ENCODE data around the gene ANO9.
"Not testable (repeated sequence)": the region's sequence is repeated elsewhere in the genome, so short reads cannot be mapped to it uniquely, and the experiment has no call there.

The ANO9 gene

GRCh38 chr11:405323-405953, 36.4 kb downstream of the ANO9 start:
- Mint-ChIP-seq H3K9me3 (no peaks in the 10 kb centered on the region), H3K4me3 (peak overlapping the region; percentile 59), H3K27me3 (ENCODE audit: low read depth) (no peaks in the 10 kb centered on the region), H3K27ac (peak overlapping the region; percentile 83), H3K4me1 (ENCODE audit: low read depth) (peaks cover 3% of the 10 kb centered on the region), H3K36me3 (ENCODE audit: low read depth) (peaks cover 2% of the 10 kb centered on the region)
- DNase-seq (ENCODE audit: low spot score) = no peak

DNA sequence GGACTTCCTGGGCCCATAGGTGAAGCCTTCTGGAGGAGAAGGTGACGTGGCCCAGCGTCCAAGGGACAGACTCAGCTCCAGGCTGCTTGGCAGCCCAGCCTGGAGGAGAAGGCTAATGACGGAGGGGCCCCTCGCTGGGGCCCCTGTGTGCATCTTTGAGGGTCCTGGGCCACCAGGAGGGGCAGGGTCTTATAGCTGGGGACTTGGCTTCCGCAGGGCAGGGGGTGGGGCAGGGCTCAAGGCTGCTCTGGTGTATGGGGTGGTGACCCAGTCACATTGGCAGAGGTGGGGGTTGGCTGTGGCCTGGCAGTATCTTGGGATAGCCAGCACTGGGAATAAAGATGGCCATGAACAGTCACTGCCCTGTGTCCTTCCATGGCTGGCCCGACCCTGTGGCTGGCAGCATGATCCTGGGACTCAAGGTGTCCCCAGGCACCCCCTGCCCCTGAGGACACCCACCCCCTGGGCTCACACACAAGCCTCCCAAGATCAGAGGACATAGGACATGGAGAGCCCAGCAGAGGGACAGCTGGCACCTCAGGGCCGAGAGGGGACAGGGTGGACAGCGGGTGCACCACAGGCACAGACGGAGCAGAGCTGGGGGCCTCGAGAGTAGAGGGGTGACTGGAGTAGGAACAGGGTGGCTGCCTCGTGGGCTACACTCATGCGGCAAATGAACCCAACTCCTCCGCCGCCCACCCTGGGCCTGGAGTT, 37.1 kb downstream of the ANO9 start:
- Mint-ChIP-seq H3K4me3 (peak overlapping the region; percentile 12), H3K4me1 (ENCODE audit: low read depth) (peaks cover 3% of the 10 kb centered on the region), H3K36me3 (ENCODE audit: low read depth) (peaks cover 2% of the 10 kb centered on the region), H3K9me3 (no peaks in the 10 kb centered on the region), H3K27me3 (ENCODE audit: low read depth) (peaks cover 2% of the 10 kb centered on the region), H3K27ac (peak overlapping the region; percentile 49)
- DNase-seq (ENCODE audit: low spot score) = no peak

- H3K9me3 Mint-ChIP-seq = no peaks in the 10 kb centered on the region
- H3K4me3 Mint-ChIP-seq = no peak overlapping the region
- DNase-seq (ENCODE audit: low spot score) = no peak
- peaks cover 3% of the 10 kb centered on the region for H3K4me1 Mint-ChIP-seq (ENCODE audit: low read depth)
- peaks cover 5% of the 10 kb centered on the region for H3K27me3 Mint-ChIP-seq (ENCODE audit: low read depth)
- no peak overlapping the region for H3K27ac Mint-ChIP-seq
- peaks cover 2% of the 10 kb centered on the region for H3K36me3 Mint-ChIP-seq (ENCODE audit: low read depth)
These were observed 37.9 kb downstream of the ANO9 start for GRCh38 chr11:403761-404431.

- Mint-ChIP-seq H3K9me3 (no peaks in the 10 kb centered on the region), H3K4me1 (ENCODE audit: low read depth) (peaks cover 5% of the 10 kb centered on the region), H3K27ac (no peak overlapping the region), H3K36me3 (ENCODE audit: low read depth) (peaks cover 2% of the 10 kb centered on the region), H3K27me3 (ENCODE audit: low read depth) (peaks cover 8% of the 10 kb centered on the region), H3K4me3 (no peak overlapping the region)
- no peak for DNase-seq (ENCODE audit: low spot score)
These were observed 38.6 kb downstream of the ANO9 start for GRCh38 chr11:403021-403760.

DNA sequence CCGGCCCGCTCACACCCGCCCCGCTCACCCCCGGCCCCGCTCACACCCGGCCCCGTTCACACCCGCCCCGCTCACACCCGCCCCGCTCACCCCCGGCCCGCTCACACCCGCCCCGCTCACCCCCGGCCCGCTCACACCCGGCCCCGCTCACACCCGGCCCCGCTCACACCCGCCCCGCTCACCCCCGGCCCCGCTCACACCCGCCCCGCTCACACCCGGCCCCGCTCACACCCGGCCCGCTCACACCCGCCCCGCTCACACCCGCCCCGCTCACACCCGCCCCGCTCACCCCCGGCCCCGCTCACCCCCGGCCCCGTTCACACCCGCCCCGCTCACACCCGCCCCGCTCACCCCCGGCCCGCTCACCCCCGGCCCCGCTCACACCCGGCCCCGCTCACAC, 40.6 kb downstream of the ANO9 start:
- DNase-seq (ENCODE audit: low spot score); H3K9me3 Mint-ChIP-seq; H3K27ac Mint-ChIP-seq; H3K4me3 Mint-ChIP-seq; H3K27me3 Mint-ChIP-seq (ENCODE audit: low read depth); H3K4me1 Mint-ChIP-seq (ENCODE audit: low read depth); H3K36me3 Mint-ChIP-seq (ENCODE audit: low read depth): not testable (repeated sequence)

- peaks cover 5% of the 10 kb centered on the region for H3K4me1 Mint-ChIP-seq (ENCODE audit: low read depth)
- no peak for DNase-seq (ENCODE audit: low spot score)
- H3K27ac Mint-ChIP-seq = no peak overlapping the region
- no peaks in the 10 kb centered on the region for H3K9me3 Mint-ChIP-seq
- peaks cover 8% of the 10 kb centered on the region for H3K27me3 Mint-ChIP-seq (ENCODE audit: low read depth)
- H3K36me3 Mint-ChIP-seq (ENCODE audit: low read depth) = peaks cover 1% of the 10 kb centered on the region
- H3K4me3 Mint-ChIP-seq = no peak overlapping the region
These were observed 41.5 kb downstream of the ANO9 start for GRCh38 chr11:400241-400689.

- DNase-seq (ENCODE audit: low spot score) = no peak
- Mint-ChIP-seq H3K27me3 (ENCODE audit: low read depth) (peaks cover 8% of the 10 kb centered on the region), H3K36me3 (ENCODE audit: low read depth) (no peaks in the 10 kb centered on the region), H3K4me1 (ENCODE audit: low read depth) (peaks cover 5% of the 10 kb centered on the region), H3K9me3 (no peaks in the 10 kb centered on the region), H3K27ac (no peak overlapping the region), H3K4me3 (no peak overlapping the region)
These were observed 42.0 kb downstream of the ANO9 start for GRCh38 chr11:399731-400211.

GRCh38 chr11:398826-399225, 43.0 kb downstream of the ANO9 start:
- H3K27me3 Mint-ChIP-seq (ENCODE audit: low read depth) = peaks cover 8% of the 10 kb centered on the region
- no peaks in the 10 kb centered on the region for H3K36me3 Mint-ChIP-seq (ENCODE audit: low read depth)
- peak overlapping the region; percentile 67 for H3K27ac Mint-ChIP-seq
- no peak overlapping the region for H3K4me3 Mint-ChIP-seq
- DNase-seq (ENCODE audit: low spot score) = no peak
- H3K4me1 Mint-ChIP-seq (ENCODE audit: low read depth) = peaks cover 5% of the 10 kb centered on the region
- no peaks in the 10 kb centered on the region for H3K9me3 Mint-ChIP-seq

GRCh38 chr11:396948-397548, 44.8 kb downstream of the ANO9 start:
- H3K27ac Mint-ChIP-seq = no peak overlapping the region
- H3K27me3 Mint-ChIP-seq (ENCODE audit: low read depth) = peaks cover 8% of the 10 kb centered on the region
- peaks cover 5% of the 10 kb centered on the region for H3K4me1 Mint-ChIP-seq (ENCODE audit: low read depth)
- H3K4me3 Mint-ChIP-seq = no peak overlapping the region
- DNase-seq (ENCODE audit: low spot score) = peak; percentile 43
- no peaks in the 10 kb centered on the region for H3K36me3 Mint-ChIP-seq (ENCODE audit: low read depth)
- H3K9me3 Mint-ChIP-seq = no peaks in the 10 kb centered on the region

DNA sequence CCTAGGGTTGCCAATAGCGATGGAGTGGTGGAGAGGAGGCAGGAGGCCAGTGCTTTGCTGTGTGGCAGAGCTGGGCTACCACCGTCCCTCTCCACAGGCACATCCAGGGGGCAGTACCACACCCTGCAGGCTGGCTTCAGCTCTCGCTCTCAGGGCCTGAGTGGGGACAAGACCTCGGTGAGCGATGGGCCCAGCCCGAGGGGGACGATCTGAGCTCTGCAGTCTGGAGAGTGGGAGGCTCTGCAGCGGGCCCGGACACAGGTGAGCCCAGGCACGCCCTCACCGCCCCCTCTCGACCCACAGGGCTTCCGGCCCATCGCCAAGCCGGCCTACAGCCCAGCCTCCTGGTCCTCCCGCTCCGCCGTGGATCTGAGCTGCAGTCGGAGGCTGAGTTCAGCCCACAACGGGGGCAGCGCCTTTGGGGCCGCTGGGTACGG, 45.3 kb downstream of the ANO9 start:
- Mint-ChIP-seq H3K4me1 (ENCODE audit: low read depth) (peaks cover 5% of the 10 kb centered on the region), H3K27me3 (ENCODE audit: low read depth) (peaks cover 8% of the 10 kb centered on the region), H3K36me3 (ENCODE audit: low read depth) (no peaks in the 10 kb centered on the region), H3K4me3 (no peak overlapping the region), H3K27ac (no peak overlapping the region), H3K9me3 (no peaks in the 10 kb centered on the region)
- DNase-seq (ENCODE audit: low spot score) = no peak

- no peaks in the 10 kb centered on the region for H3K36me3 Mint-ChIP-seq (ENCODE audit: low read depth)
- no peak for DNase-seq (ENCODE audit: low spot score)
- H3K9me3 Mint-ChIP-seq = no peaks in the 10 kb centered on the region
- H3K4me3 Mint-ChIP-seq = no peak overlapping the region
- no peak overlapping the region for H3K27ac Mint-ChIP-seq
- peaks cover 5% of the 10 kb centered on the region for H3K4me1 Mint-ChIP-seq (ENCODE audit: low read depth)
- H3K27me3 Mint-ChIP-seq (ENCODE audit: low read depth) = peaks cover 8% of the 10 kb centered on the region
These were observed 45.9 kb downstream of the ANO9 start for GRCh38 chr11:395866-396265.

- H3K4me1 Mint-ChIP-seq (ENCODE audit: low read depth) = peaks cover 5% of the 10 kb centered on the region
- no peaks in the 10 kb centered on the region for H3K9me3 Mint-ChIP-seq
- no peak for DNase-seq (ENCODE audit: low spot score)
- no peak overlapping the region for H3K27ac Mint-ChIP-seq
- no peaks in the 10 kb centered on the region for H3K36me3 Mint-ChIP-seq (ENCODE audit: low read depth)
- peaks cover 9% of the 10 kb centered on the region for H3K27me3 Mint-ChIP-seq (ENCODE audit: low read depth)
- no peak overlapping the region for H3K4me3 Mint-ChIP-seq
These were observed 46.8 kb downstream of the ANO9 start for GRCh38 chr11:394858-395655.

All from T-helper 2 cell treated with Interferon-gamma antibody and Interleukin-4, amounts not matched to agents 5 μg/mL and 100 μg/mL, for 36 hours (primary cell).